Omental fat pad (tissue), 4 donors: Measurements from ENCODE around the gene TBC1D22A. TPM values are rescaled to one million over a fixed set of nuclear protein-coding genes. Genes with fewer than 3 reads are reported as not detected.
"Not testable (repeated sequence)": the region's sequence is repeated elsewhere in the genome, so short reads cannot be mapped to it uniquely, and the experiment has no call there.

ENCODE experiments used
- ATAC-seq: fragments of 150-250 bp; one replicate; pipeline ENCODE4 v1.9.1; 2016; ENCODE audit warnings: mild to moderate bottlenecking, moderate library complexity; ENCODE audit not compliant: low FRiP score
- DNase-seq: peaks from one replicate; pipeline ENCODE4 v3.0.0-alpha.2; 2019; ENCODE audit warnings: low spot score
- CTCF ChIP-seq, 3 donors: fragments of 450-650 bp; IDR thresholded peaks; one replicate each; pipeline ENCODE4 v1.5.1; 2016 to 2017; ENCODE audit warnings: antibody characterized with exemption in 3 of 3, mild to moderate bottlenecking in 3 of 3, moderate library complexity in 2 of 3
- total RNA-seq, 4 donors: library from RNA; depleted of rRNA; stranded (reverse); fragments of >200 nt; gene quantifications; one replicate each; pipeline ENCODE4 v1.1.0, GENCODE V29; 2016

Gene TBC1D22A
- total RNA-seq, 4 donors from 2014 or later = 21.3 to 31.2 (median 24.5) TPM

- no peak for TF ChIP-seq CTCF (IDR thresholded peaks at IDR 0.05)
- peak; percentile 20 for DNase-seq
- no peak for ATAC-seq
Measured at GRCh38 chr22:47164514-47165337, 402.3 kb downstream of the TBC1D22A start.

- TF ChIP-seq CTCF (IDR thresholded peaks at IDR 0.05) = no peak
- ATAC-seq (no peak), DNase-seq (peak; percentile 0)
Measured at GRCh38 chr22:47165338-47166032, 403.0 kb downstream of the TBC1D22A start.

- DNase-seq = peak; percentile 3
- no peak for ATAC-seq
- TF ChIP-seq CTCF (IDR thresholded peaks at IDR 0.05) = no peak
Measured at GRCh38 chr22:47166033-47166404, 403.6 kb downstream of the TBC1D22A start.

GRCh38 chr22:47166446-47167016 lies 404.1 kb downstream of the TBC1D22A start:
- ATAC-seq (no peak), DNase-seq (peak; percentile 10)
- TF ChIP-seq CTCF (IDR thresholded peaks at IDR 0.05) = no peak

GRCh38 chr22:47167056-47167455 lies 404.6 kb downstream of the TBC1D22A start:
- ATAC-seq = no peak
- peak; percentile 2 for DNase-seq
- no peak for TF ChIP-seq CTCF (IDR thresholded peaks at IDR 0.05)

GRCh38 chr22:47167921-47168320 lies 405.5 kb downstream of the TBC1D22A start:
- peak; percentile 13 for DNase-seq
- ATAC-seq = not testable (repeated sequence)

GRCh38 chr22:47168441-47168840 lies 406.0 kb downstream of the TBC1D22A start:
- DNase-seq (peak; percentile 10), ATAC-seq (no peak)
- TF ChIP-seq CTCF (IDR thresholded peaks at IDR 0.05) = no peak
